Measurements from ENCODE around the gene FRYL.
"Not testable (repeated sequence)": the region's sequence is repeated elsewhere in the genome, so short reads cannot be mapped to it uniquely, and the experiment has no call there.

The FRYL gene

GRCh38 chr4:48718818-48719465 is 61.1 kb downstream of the FRYL start:
- TF ChIP-seq, protein P1, sequence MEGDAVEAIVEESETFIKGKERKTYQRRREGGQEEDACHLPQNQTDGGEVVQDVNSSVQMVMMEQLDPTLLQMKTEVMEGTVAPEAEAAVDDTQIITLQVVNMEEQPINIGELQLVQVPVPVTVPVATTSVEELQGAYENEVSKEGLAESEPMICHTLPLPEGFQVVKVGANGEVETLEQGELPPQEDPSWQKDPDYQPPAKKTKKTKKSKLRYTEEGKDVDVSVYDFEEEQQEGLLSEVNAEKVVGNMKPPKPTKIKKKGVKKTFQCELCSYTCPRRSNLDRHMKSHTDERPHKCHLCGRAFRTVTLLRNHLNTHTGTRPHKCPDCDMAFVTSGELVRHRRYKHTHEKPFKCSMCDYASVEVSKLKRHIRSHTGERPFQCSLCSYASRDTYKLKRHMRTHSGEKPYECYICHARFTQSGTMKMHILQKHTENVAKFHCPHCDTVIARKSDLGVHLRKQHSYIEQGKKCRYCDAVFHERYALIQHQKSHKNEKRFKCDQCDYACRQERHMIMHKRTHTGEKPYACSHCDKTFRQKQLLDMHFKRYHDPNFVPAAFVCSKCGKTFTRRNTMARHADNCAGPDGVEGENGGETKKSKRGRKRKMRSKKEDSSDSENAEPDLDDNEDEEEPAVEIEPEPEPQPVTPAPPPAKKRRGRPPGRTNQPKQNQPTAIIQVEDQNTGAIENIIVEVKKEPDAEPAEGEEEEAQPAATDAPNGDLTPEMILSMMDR (IDR thresholded peaks at IDR 0.05; ENCODE audit: low read depth, low read length): no peak
- DNase-seq (ENCODE audit: extremely low read depth, low read depth): no peak

DNA sequence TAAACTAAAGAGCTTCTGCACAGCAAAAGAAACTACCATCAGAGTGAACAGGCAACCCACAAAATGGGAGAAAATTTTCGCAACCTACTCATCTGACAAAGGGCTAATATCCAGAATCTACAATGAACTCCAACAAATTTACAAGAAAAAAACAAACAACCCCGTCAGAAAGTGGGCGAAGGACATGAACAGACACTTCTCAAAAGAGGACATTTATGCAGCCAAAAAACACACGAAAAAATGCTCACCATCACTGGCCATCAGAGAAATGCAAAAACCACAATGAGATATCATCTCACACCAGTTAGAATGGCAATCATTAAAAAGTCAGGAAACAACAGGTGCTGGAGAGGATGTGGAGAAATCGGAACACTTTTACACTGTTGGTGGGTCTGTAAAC is 63.8 kb downstream of the FRYL start:
- DNase-seq (ENCODE audit: extremely low read depth, low read depth): not testable (repeated sequence)

- TF ChIP-seq, protein P1 (IDR thresholded peaks at IDR 0.05; ENCODE audit: low read depth, low read length): no peak
- no peak for DNase-seq (ENCODE audit: extremely low read depth, low read depth)
Measured at GRCh38 chr4:48710446-48711209, 69.5 kb downstream of the FRYL start.

- TF ChIP-seq, protein P1 (IDR thresholded peaks at IDR 0.05; ENCODE audit: low read depth, low read length): no peak
- DNase-seq (ENCODE audit: extremely low read depth, low read depth): no peak
Measured at GRCh38 chr4:48709901-48710300, 70.2 kb downstream of the FRYL start.

- no peak for DNase-seq (ENCODE audit: extremely low read depth, low read depth)
- TF ChIP-seq, protein P1 (IDR thresholded peaks at IDR 0.05; ENCODE audit: low read depth, low read length): no peak
Measured at GRCh38 chr4:48708610-48709009, 71.5 kb downstream of the FRYL start.

DNA sequence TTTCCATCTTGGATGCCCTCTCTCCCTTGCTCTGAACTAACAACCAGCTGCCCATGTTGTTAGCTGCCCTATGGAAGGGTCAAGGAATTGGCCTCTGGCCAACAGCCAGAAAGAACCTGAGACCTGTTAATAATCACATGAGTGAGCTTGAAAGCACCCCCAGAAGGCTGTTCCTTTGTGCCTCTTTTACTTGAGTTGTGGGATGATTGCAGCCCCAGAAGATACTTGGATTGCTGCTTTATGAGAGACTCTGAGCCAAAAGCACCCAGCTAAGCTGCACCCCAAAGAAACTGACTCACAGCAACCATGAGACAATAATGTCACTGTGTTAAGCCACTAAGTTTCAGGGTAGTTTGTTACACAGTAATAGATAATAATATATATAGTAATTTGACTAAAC is 73.3 kb downstream of the FRYL start:
- DNase-seq (ENCODE audit: extremely low read depth, low read depth): no peak
- TF ChIP-seq, protein P1 (IDR thresholded peaks at IDR 0.05; ENCODE audit: low read depth, low read length): no peak

DNA sequence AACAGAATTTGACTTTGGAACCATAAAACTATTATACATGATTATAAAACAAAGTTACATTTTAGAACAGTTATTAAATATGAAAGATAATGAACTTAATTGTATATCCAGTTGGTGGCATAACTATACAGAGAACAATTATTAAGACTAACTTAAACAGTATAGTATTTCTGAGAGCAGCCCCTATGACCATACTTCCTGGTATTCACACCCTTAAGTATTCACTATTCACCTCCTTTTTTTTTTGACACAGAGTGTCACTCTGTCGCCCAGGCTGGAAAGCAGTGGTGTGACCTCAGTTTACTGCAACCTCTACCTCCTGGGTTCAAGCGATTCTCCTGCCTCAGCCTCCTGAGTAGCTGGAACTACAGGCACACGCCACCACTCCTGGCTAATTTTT is 74.5 kb downstream of the FRYL start:
- TF ChIP-seq, protein P1 (IDR thresholded peaks at IDR 0.05; ENCODE audit: low read depth, low read length): no peak
- DNase-seq (ENCODE audit: extremely low read depth, low read depth): no peak

Measured in AG09319 (cell line).